Caco-2 (cell line): ENCODE results near the gene SKA3. TPM values are rescaled to one million over a fixed set of nuclear protein-coding genes. Genes with fewer than 3 reads are reported as not detected.
"Not testable (repeated sequence)": the region's sequence is repeated elsewhere in the genome, so short reads cannot be mapped to it uniquely, and the experiment has no call there.

Source experiments
- BruUV-seq: library from RNA; stranded (reverse); fragments of 400-500 nt; replicated peaks from 2 replicates; lab custom pipeline; 2021; lab: Mats Ljungman, UMichigan
- CTCF ChIA-PET: fragments of 300-600 bp; sonication (Branson Sonifier 250); formaldehyde crosslinking; loops from one replicate; lab custom pipeline; 2022; ENCODE audit warnings: antibody characterized with exemption; lab: Charles Lee
- POLR2A ChIA-PET: fragments of 300-600 bp; sonication (Branson Sonifier 250); formaldehyde crosslinking; loops from one replicate; lab custom pipeline; 2022; ENCODE audit warnings: antibody characterized with exemption; lab: Charles Lee
- DNase-seq, 2 experiments: peaks; one replicate each; pipeline versions ENCODE4 v3.0.0 to v3.0.0-alpha.2; 2020 to 2022
- H3K27me3 ChIP-seq: replicated peaks from 2 replicates; pipeline ENCODE4 v1.6.0; 2011; ENCODE audit warnings: low read length; ENCODE audit not compliant: control insufficient read depth, insufficient read depth
- H3K36me3 ChIP-seq: 2 replicates; pipeline ENCODE4 v1.5.1; 2011; ENCODE audit warnings: low read length; ENCODE audit not compliant: control insufficient read depth, insufficient read depth
- H3K4me1 ChIP-seq: fragments of 250-450 bp; sonication (Bioruptor Pico); 2 replicates; pipeline ENCODE4 v1.5.1; 2020; ENCODE audit warnings: mild to moderate bottlenecking
- H3K4me3 ChIP-seq: 2 replicates; pipeline ENCODE4 v1.5.1; 2011; ENCODE audit warnings: low read depth, mild to moderate bottlenecking, control low read depth, low read length
- H3K9me3 ChIP-seq: fragments of 250-450 bp; sonication (Bioruptor Pico); 2 replicates; pipeline ENCODE4 v1.5.1; 2020; ENCODE audit warnings: mild to moderate bottlenecking, moderate library complexity
- H3K27ac Mint-ChIP-seq: one replicate; pipeline ENCODE4 v1.8.0; 2022; ENCODE audit warnings: mixed read lengths; ENCODE audit not compliant: unreplicated experiment
- H3K27me3 Mint-ChIP-seq: one replicate; pipeline ENCODE4 v1.8.0; 2022; ENCODE audit warnings: mixed read lengths; ENCODE audit not compliant: insufficient read depth, unreplicated experiment
- H3K36me3 Mint-ChIP-seq: one replicate; pipeline ENCODE4 v1.8.0; 2022; ENCODE audit warnings: mild to moderate bottlenecking, mixed read lengths; ENCODE audit not compliant: insufficient read depth, unreplicated experiment
- H3K4me1 Mint-ChIP-seq: one replicate; pipeline ENCODE4 v1.8.0; 2022; ENCODE audit warnings: low read depth, mixed read lengths; ENCODE audit not compliant: unreplicated experiment
- H3K4me3 Mint-ChIP-seq: one replicate; pipeline ENCODE4 v1.8.0; 2022; ENCODE audit warnings: mild to moderate bottlenecking, moderate library complexity, mixed read lengths; ENCODE audit not compliant: unreplicated experiment
- H3K9me3 Mint-ChIP-seq: one replicate; pipeline ENCODE4 v1.8.0; 2022; ENCODE audit warnings: mixed read lengths; ENCODE audit not compliant: unreplicated experiment
- CTCF ChIP-seq, 2 experiments: fragments of 200-600 bp in 1 of 2; IDR thresholded peaks; 1 replicate in 1 of 2; 2 replicates in 1 of 2; pipeline versions ENCODE4 v1.5.1 to v1.8.0; 2011 to 2022; ENCODE audit warnings: antibody characterized with exemption in 1 of 2, control low read depth in 1 of 2, inconsistent platforms in 1 of 2, low read depth in 1 of 2, low read length in 1 of 2, mild to moderate bottlenecking in 1 of 2, moderate library complexity in 1 of 2; ENCODE audit not compliant: insufficient read depth in 1 of 2, severe bottlenecking in 1 of 2, unreplicated experiment in 1 of 2
- intact Hi-C: fragments of 100-400 bp; cut with micrococcal nuclease; formaldehyde crosslinking; loops from one replicate; pipeline ENCODE4 v1.10.0; 2022; ENCODE audit not compliant: unreplicated experiment
- total RNA-seq: library from RNA; stranded (reverse); gene quantifications from 2 replicates; pipeline ENCODE4 v1.2.3, GENCODE V29; 2022

The SKA3 gene
- total RNA-seq, 1 experiment from 2014 or later, result 37.5 TPM

- no peak for TF ChIP-seq CTCF (IDR thresholded peaks at IDR 0.05; ENCODE audit: insufficient read depth in 1 of 2, low read depth in 1 of 2, low read length in 1 of 2, severe bottlenecking in 1 of 2, unreplicated experiment in 1 of 2)
- H3K9me3 Mint-ChIP-seq, result no peaks in the 10 kb centered on the region
- Histone ChIP-seq H3K9me3 (no peaks in the 10 kb centered on the region), H3K27me3 (no peaks in the 10 kb centered on the region; the same call in 1 of the 2 replicates), H3K4me3 (no peak overlapping the region), H3K36me3 (no peaks in the 10 kb centered on the region; the same call in 1 of the 2 replicates), H3K4me1 (peaks cover 11% of the 10 kb centered on the region; the same call in 1 of the 2 replicates)
- BruUV-seq, result no TSS peak
- intact Hi-C loops, result no loop called here
- peaks cover 46% of the 10 kb centered on the region for H3K36me3 Mint-ChIP-seq
- no peak overlapping the region for H3K4me3 Mint-ChIP-seq
- no peak overlapping the region for H3K27ac Mint-ChIP-seq
- ChIA-PET CTCF (no interaction called here), POLR2A (no interaction called here)
- no peak for DNase-seq
- no peaks in the 10 kb centered on the region for H3K27me3 Mint-ChIP-seq
- no peaks in the 10 kb centered on the region for H3K4me1 Mint-ChIP-seq
Observed at GRCh38 chr13:21171420-21171819, 4.9 kb downstream of the SKA3 start.

GRCh38 chr13:21165606-21166005, 10.7 kb downstream of the SKA3 start:
- BruUV-seq, H3K4me3 Mint-ChIP-seq, H3K4me1 ChIP-seq, H3K9me3 ChIP-seq, H3K27ac Mint-ChIP-seq, H3K4me3 ChIP-seq, H3K4me1 Mint-ChIP-seq, H3K27me3 ChIP-seq, intact Hi-C loops, DNase-seq, H3K9me3 Mint-ChIP-seq, H3K36me3 ChIP-seq, H3K27me3 Mint-ChIP-seq: not testable (repeated sequence)
- peaks cover 38% of the 10 kb centered on the region for H3K36me3 Mint-ChIP-seq
- ChIA-PET POLR2A (interaction anchor here (0.7 kb wide), 1 partner anchor 10 kb away, joined by 3 read pairs; no protein-coding TSS in a partner anchor), CTCF (interaction anchor here (0.7 kb wide), 1 partner anchor 226 kb away, joined by 7 read pairs; no protein-coding TSS in a partner anchor)

GRCh38 chr13:21164631-21165030, 11.7 kb downstream of the SKA3 start:
- no TSS peak for BruUV-seq
- no peak for TF ChIP-seq CTCF (IDR thresholded peaks at IDR 0.05; ENCODE audit: insufficient read depth in 1 of 2, low read depth in 1 of 2, low read length in 1 of 2, severe bottlenecking in 1 of 2, unreplicated experiment in 1 of 2)

More at GRCh38 chr13:21164631-21165030, 11.7 kb downstream of the SKA3 start:
- Mint-ChIP-seq H3K27me3 (no peaks in the 10 kb centered on the region), H3K4me1 (no peaks in the 10 kb centered on the region), H3K9me3 (no peaks in the 10 kb centered on the region), H3K4me3 (no peak overlapping the region), H3K36me3 (peaks cover 31% of the 10 kb centered on the region), H3K27ac (no peak overlapping the region)
- POLR2A ChIA-PET, result no interaction called here
- Histone ChIP-seq H3K27me3 (no peaks in the 10 kb centered on the region; the same call in 1 of the 2 replicates), H3K4me3 (no peak overlapping the region), H3K36me3 (peaks cover 1% of the 10 kb centered on the region; the same call in 1 of the 2 replicates), H3K4me1 (no peaks in the 10 kb centered on the region), H3K9me3 (no peaks in the 10 kb centered on the region)
- intact Hi-C loops, result no loop called here
- DNase-seq, result no peak
- CTCF ChIA-PET, result no interaction called here
